Globus pallidus (tissue), 1 donor: ENCODE data around the gene PTPN7.
A peak's percentile ranks its signal among the peaks of the same experiment; 100 is the strongest.
"Not testable (repeated sequence)": the region's sequence is repeated elsewhere in the genome, so short reads cannot be mapped to it uniquely, and the experiment has no call there.

Experiments
- DNase-seq: peaks from one replicate; pipeline ENCODE4 v3.0.0-alpha.2; 2015; ENCODE audit warnings: low spot score

PTPN7 gene

DNA sequence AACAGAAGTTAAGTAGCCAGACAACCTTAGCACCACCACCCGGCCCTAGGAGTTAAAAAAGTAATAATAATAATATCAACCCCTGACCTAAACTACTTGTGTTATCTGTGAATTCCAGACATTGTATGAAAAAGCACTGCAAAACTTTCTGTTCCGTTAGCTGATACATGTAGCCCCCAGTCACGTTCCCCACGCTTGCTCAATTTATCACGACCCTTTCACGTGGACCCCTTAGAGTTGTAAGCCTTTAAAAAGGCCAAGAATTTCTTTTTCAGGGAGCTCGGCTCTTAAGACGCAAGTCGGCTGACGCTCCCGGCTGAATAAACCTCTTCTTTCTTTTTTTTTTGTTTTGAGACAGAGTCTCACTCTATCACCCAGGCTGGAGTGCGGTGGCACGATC lies 6.7 kb upstream of the PTPN7 start:
- DNase-seq, result not testable (repeated sequence)

DNA sequence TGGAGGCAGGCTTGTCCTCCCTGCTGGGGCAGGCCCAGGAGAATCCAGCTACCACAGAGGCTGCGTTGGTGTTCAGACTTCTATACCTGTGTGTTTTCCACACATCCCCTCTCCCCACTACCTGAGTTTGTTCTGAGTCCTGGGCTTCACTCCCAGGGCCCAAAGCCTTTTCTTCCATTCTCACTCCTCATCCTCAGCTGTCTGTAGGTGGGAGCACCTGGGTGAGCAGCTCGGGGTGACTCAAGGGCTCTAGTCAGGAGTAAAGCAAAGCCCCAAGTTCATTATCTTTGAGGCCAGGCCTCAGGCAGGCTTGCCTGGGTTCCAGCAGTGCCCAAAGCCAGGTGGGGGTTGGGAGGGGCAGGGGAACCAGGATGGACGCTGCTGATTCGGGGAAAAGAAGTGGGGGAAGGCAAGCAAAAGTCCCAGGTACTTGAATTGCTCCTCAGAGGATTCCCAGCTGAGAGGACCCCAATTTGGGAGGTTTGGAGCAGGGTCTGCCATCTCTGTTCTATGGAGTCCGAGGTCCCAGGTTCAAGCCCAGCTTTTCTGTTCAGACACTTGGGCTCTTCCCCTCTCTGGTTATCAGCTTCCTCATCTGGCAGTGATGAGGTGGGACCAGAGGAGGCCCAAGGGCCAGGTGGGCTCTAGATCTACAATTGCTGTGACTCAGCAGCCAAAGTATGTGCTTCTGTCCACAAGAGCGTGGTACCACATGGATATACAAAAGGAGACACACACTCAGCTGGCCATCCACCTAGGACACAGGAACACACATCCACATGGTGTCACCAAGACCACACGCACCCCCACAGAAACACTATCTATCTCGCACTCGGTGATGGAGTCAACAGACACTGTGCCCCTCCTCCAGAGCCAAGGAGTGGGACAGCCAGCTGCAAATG lies 5.8 kb upstream of the PTPN7 start:
- no peak for DNase-seq

DNA sequence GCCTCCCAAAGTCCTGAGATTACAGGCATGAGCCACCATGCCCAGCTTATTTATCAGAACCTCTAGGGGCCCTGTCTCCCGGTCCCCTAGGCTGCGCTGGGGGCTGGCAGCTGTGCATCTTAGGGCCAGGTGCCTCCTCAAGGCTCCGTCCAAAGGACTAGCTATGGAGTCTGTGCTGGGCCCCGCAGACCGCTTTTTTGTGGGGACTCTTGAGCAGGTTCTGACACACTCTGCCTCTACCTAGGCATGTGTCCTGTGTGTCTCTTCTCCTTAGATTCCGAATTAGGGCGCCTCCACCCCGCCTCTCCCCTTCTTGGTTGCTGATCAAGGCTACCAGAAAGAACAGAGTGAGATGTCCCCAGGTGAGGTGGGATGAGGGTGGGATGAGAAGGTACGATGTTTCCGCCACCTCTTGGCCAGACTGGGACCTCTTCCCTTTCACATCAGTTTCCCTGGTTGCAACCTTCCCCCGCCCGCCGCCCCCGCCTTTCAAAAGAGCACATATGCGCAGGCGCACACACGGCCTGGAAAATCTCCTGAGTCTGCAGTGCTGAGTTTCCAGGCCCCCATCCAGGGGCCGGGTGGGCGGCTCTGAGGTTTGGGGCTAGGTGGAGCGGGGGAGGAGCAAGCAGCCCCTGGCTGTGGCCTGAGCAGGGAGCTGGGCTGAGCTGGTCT lies 5.0 kb upstream of the PTPN7 start:
- no peak for DNase-seq

DNA sequence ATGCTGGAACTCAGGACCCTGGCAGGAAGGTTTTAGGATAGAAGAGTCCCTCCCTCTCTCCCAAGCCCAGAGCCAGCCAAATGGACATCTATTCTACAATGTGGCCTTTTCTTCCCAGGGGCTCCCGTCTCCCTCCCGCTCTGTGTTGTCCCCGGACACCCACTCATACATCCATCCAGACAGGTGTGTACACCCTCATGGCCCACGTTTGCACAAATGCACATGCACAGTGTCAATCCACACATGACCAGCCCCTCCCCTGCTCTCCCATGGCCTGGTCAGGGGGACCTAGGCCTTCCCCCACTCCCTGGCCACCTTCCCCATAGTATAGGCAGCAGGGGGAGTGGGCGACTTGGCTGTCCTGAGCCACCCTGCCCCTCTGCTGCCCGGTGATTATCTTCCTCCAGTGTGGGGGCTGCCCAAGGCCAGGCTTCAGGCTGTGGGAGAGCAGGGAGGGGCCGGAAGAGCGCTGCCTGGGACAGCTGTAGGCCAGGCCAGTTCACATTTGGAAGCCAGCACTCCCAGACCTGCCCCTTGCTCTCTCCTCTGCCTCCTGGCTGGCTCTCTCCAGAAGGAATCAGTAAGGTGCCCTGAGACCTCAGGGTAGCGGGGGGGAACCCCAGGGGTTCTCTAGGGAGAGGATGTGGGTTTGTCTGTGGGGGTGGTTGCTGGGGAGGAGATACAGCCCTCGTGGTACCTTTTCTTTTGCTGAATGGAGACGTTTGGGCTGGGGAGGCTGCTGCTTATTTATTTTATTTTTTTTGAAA lies 4.1 kb upstream of the PTPN7 start:
- DNase-seq, result no peak

DNA sequence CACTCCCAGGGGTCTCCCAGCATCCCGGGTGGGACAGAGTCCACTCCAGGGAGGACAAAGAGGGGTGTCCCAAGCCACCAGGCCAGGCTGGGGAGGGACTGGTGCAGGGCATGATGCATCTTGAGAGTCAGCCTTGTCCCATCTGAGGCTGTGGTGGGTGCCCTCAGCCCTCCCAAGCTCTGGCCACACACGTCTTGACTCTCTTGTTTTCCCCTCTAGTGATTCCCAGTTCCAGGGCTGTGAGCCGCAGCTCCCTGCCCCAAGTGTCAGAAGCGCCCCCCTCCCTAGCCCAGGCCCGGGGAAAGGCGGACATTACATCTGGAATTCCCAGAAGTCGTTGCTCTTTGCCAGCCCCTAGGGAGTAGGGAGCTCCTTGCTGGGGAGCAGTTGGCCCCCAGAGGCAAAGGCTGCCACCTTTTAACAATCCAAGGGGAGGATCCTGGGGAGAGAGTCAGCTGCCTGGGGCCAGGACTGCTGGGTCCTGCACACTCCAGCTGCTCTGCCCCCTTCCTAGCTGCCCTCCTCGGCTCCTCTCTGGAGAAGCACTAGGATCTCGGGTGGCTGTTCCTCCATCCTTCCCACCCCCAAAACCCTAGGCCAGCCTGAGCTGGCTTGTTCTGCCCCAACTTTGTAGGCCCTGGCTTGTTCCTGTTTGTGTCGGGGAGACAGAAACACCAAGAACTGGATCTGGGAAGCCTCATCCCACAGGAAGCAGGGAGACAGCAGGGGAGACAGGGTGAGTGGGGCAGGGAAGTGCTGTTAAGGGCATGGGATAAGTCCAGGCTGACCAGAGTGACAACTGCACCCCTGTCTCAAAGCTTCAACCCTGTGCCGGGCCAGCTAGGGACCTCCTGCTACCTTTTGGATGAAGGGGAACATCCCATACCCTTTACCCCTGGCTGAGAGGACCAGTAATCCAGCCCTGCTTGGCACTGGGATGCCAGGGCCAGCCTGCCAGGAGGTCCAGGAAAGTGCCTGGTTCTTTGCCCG lies 3.2 kb upstream of the PTPN7 start:
- no peak for DNase-seq

DNA sequence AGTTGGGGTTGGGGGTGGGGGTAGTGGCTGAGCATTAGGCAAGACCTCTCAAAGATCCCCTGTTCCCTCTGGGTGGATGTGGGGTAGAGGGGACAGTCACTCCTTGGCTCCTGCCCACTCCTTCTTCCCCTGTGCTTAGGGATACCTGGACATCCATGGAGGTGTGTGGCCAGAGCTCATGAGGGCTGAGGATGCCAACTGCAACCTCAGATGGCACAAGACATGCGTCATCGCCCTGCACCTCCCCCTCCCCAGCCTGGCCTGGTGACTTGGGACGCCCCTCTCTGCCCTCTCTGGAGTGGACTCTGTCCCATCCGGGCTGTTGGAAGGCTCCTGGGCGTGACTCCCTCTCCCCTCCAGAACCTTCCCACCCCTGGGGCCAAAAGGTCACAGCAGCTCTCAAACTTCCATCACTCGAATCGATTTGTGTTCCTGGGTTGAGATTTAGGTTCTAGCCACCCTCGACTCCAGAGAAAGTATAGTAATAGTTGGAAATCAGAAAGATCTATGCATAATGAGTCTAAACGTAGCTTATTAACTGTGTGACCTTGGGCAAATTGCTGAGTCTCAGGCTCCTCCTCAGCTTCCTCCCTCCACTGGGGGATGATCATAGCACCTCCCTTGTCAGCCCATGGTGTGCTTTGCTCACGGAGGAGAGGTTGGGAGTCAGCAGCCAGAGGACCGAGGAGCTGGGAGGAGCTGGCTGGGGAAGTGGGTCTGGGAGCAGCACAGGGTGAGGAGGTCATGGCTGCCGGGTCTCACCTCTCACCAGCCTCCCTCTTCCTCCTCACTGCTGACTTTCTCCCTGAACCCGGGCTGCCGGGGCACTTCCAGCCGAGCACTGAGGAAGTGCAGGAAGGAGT lies 2.2 kb upstream of the PTPN7 start:
- no peak for DNase-seq

DNA sequence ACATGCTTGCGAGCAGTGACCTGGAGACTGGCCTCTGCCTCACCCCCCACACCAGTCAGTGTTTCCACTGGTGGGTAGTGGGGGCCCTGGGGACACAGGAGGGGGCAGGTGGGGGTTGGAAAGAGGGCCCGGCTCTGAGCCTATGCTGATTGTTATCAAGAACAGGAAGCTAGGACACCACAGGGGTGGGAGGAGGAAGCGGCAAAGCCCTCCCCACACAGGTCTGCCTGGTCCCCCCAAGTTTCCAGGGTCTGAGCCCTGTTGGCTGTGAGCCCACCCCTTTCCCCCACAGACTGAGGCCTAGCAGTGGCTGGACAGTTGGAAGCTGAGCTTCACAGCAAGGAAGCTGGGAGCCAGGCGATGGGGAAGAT lies 1.6 kb upstream of the PTPN7 start:
- no peak for DNase-seq

DNA sequence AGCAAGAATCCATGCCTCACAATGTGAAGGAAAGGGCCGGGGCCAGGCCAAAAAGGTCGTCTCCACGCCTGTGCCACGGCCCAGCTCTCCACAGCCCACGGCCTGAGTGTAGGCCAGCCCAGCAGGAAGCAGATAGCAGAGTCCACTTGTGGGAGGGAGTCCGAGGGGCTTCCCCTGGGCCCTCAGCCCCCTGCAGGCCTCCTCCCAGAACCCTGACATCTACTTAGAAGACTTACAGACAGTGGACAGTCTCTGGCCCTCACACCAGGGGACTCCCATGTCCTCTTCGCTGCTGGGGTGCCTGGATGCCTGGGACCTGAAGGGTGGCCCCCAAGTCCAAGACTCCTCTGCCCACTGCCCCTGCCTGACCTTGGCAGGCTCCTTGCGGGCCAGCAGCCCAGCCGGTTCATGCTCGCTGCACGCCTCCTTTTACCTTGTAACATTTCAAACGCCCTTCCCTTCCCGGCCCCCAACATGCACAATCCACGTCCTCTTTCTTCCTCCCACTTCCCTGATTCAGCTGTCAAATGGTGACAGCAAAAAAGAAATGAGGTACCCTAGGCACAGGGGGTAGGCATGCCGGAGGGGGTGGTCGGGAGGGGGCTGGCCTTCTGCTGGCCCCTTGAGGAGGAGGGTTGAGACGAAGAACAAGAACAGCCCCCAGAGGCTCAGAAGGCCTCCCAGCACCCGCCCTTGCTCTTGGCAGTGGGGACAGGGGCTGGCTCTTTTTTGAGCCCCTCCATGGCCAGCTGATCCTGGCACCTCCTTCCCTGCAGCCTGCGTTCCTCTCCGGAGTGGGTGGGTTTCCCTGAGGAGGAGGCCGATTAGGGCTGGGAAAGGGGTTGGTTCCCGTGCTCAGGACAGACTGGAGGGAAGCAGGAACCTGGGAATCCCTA lies 997 bp upstream of the PTPN7 start:
- DNase-seq, result no peak

DNA sequence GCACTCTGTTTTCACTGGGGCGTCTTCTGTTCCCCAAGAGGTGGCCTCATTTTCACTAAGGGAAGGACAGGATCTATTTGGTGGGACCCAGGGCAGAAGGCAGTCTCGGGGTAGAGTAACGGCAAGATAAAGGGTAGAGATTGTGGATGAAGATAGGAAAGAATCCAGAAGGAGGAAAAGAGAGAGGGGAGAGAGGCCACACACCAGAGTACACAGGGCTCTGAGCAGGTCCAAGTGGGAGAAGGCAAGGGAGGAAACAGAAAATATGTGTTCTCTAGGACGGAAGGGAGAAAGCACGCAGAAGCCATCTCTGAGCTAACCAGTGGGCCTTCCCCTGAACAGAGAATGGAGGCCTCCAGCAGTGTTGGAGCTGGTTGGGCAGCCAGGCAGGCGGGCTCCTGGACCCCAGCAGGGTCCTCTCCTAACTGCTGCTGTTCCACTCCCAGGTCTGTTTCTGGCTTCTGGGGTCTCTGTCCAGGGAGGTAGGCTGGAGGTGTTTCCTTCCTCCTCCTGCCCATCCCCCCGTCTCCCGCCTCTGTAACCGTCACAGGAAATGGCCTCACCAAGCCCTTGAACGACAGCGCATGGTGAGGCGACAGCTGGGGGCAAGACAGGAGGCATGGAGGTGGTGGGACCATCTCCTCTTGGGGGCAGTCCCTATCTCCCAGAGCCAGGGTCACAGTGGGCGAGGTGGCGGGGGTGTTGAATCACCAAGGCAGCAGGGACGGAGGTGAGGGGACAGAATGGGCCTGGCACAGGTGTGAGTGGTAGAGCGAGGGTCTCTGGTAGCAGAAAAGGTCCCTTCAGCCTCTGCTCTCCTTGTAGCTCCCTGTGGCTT lies 649 bp downstream of the PTPN7 start:
- DNase-seq, result no peak

DNA sequence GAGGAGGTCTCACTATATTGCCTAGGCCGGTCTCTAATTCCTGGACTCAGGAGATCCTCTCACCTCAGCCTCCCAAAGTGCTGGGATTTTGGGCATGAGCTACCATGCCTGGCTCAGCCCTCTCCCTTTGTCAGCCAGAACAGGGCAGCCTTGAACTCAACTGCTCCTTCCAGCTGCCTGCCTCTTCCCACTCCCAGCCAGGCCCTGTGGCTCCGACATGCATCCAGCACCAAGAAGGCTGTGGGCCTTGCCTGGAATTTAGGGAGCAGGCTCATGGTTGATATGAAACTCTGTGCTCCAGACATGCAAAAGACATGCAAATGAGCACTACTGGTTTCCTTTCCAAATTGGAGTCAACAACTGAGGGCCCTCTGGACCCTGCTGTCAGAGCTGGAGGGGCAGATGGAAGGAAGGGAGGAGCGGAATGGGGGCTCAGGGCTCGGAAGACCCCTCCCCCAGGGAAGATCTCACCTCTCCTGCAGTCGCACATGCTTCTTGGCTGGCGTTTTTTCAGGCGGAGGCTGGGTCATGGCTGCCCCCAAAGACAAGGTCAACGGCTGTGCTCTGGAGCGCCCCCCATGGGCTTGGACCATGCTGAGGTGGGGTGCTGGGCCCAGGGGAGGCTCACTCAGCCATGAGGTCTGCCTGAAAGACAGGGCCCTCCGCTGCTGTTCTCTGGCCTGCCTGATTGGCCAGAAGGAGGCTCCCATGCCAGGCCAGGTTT lies 1.4 kb downstream of the PTPN7 start:
- no peak for DNase-seq

DNA sequence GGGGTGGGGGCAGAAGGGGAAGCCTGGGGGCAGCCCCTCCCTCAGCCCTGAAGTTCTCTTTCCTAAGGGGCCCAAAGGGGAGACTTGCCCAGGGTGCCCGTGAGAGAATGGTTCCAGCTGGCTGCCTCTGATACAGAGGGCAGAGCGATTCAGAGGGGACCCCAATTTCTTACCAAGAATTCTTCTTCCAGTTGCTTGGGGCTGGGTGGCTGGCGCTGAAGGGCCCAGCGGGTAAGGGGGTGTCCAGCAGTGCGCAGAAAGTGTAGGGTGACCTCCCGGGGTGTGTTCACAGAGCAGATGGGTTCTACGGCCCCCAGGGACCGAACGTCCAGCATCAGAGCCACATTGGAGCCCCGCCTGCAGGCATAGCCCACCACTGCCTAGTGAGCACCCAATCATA lies 2.5 kb downstream of the PTPN7 start:
- DNase-seq, result no peak

DNA sequence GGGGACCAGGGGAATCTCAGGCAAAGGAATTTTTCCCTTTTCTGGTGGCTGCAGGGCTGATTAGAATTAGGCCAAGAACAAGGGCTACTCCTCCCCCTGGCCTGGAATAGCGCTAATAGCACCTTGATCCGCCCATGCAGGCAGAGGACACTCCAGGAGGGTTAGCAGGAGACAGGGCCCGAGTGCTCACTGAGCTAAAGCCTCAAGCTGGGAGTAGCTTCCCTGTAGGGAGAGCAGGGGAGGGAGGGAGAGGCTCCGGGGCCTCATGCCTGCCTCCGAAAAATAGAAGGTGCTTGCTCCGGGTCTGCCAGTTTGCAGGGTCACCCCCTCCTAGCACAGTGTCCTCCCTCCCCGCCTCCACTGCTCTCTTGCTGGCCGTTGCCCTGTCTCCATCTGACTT lies 3.8 kb downstream of the PTPN7 start:
- DNase-seq, result no peak

DNA sequence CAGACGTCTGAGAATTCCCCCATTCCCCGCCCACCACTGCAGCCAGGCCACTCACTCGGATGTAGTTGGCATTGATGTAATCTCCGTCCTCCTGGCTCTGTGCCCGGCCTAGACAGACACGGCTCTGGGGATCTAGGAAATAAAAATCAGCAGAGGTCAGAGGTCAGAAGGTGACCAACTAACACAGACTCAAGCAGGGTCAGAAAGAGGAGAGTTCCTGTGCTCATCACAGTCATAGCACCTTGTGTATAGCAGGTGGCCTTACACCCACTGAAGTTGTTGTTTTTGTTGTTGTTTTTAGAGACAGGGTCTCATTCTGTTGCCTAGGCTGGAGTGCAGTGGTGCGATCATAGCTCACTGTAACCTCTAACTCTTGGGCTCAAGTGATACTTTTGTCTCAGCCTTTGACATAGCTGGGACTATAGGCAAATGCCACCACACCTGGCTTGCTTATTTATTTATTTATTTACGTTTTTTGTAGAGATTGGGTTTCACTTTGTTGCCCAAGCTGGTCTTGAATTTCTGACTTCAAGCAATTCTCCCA lies 4.9 kb downstream of the PTPN7 start:
- DNase-seq, result no peak

DNA sequence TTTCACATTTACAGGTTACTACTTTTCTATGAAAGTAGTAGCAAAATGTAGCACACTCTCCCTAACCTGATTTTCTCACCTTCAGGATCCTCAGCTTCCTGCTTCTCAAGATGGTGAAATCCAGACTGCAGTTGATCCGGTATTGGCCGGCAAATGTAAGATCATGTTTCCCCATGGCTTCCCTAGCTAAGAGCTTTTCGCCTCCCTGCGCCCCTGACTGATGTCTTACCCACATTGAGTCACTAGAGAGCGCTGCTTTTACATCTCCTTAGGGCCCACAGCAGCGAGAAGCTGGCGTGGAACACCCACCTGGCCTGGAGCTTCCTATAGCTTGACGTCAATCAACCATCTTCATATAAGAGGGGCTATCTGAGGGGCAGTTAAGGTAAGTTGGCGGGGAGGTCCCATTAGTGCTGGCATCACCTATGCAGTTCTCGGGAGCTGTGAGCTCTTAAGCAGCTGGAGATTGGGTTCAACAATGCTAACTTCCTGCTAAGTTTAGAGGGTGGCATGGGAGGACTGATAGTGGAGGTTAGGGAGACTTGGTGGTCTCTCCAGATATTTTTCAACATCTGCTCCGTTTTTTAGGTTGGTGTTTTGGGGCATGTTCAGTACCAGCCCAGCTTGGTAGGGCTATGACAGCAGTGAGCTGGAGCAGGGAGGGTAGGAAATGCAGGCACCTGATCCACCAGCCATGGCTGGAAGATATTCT lies 5.5 kb downstream of the PTPN7 start:
- DNase-seq, result peak; percentile 49

DNA sequence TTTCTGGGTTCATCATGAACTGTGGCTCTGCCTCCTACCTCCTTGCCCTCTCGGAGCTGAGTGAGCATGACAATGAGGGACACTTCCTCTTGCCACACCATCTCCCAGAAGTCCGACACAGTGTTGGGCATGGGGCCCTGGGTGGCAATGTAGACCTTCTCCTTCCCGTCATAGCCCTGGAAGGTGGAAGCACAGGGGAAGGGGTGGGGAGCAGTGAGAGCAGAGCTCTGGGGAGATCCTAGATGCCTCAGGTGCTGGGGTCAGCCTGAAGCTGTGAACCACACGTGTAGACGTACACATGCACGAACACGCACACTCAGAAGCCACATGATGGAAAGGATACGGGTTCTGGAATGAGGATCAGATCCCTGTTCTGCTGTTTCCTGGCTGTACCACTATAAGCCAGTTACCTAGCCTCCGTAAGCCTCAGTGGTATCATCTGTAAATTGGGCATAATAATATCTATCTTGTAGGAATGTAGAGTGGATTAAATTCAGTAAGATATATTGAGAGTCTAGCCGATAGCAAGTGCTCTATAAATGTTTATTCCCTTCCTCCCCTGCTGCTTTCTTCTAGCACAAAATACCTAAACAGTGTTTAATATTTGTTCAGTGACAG lies 6.1 kb downstream of the PTPN7 start:
- no peak for DNase-seq

DNA sequence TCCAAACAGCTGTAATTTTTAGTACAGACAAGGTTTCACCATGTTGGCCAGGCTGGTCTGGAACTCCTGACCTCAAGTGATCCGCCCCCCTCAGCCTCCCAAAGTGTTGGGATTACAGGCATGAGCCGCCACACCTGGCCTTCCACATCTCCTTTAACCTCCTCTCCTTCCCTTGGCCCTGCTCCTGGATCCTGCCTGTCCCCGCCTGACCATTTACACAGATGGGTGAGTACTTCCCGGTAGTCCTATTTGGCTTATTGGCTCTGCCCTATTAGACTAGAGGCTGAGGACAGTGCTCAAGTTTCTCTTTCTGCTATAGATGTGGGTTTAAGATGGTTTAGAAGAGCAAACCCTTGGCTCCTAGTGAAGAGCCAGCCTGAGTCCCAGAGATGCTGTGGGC lies 7.1 kb downstream of the PTPN7 start:
- DNase-seq, result no peak

DNA sequence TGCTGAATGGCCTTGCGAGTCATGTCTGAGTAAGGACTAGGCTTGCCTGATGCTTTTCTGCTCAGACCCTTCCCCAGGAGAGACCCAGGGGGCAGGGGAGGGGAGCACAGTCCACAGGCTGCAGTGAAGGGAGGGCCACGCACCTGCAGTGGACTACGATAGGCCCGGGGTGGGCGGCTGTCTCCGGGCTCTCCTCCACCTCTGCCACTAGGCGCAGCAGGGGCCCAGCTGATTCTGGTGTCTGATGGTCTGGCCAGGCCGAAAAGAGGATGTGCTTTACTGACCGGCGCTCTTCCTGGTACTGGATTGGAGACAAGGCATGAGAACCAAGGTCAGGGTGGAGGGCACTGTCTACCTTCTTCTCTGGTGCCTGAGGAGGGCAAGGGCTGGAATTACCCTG lies 8.0 kb downstream of the PTPN7 start:
- DNase-seq, result no peak
